HG02763 (cell line): ENCODE data around the gene CATSPERD.
"Not testable (repeated sequence)": the region's sequence is repeated elsewhere in the genome, so short reads cannot be mapped to it uniquely, and the experiment has no call there.

Experiments
- ATAC-seq: cut with Tn5 transposase; IDR thresholded peaks from one replicate; pipeline ENCODE4 v1.9.1; 2021; ENCODE audit warnings: mild to moderate bottlenecking, moderate library complexity; ENCODE audit not compliant: unreplicated experiment

The CATSPERD gene

DNA sequence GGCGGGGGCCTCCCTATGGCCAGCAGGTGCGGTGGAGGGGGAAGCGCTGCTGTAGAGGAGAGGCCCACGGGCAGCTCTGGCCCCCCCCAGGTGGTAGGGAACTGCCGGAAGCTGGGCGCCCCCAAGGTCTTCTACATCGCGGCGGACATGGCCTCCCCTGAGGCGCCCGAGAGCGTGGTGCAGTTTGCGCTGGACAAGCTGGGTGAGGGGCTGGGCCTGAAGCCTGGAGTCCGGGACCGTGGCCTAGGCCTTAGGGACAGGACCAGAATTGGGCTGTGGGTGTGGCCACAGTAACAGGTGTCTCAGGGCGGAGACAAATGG lies 34.2 kb upstream of the CATSPERD start:
- no peak for ATAC-seq

DNA sequence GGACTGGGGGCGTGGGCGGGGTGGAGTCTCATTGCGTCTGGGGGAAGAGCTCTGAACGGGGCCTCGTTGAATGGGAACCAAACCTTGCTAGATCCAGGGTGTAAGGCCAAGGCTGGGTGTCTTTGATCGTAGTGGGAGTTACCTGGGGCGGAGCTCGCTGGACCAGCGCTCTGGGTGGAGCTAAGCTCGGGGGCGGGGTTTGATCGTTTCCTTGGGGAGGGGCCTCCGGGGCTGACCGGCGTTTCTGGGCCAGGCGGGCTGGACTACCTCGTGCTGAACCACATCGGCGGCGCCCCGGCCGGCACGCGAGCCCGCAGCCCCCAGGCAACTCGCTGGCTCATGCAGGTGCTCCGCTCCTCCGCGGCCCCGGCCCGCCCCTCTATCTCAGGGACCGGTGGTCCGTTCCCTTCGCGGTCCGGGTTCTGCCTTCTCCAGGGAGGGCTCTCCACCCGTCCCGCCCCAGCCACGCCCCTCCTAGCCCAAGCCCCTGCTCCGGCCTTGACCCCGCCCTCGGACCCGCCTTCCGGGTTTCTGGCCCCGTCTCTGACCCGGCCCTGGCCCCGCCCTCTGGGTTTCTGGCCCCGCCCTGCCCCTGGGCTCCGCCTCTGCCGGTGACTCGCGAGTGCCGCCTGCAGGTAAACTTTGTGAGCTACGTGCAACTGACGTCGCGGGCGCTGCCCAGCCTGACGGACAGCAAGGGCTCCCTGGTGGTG lies 33.6 kb upstream of the CATSPERD start:
- ATAC-seq: peak; percentile 50

DNA sequence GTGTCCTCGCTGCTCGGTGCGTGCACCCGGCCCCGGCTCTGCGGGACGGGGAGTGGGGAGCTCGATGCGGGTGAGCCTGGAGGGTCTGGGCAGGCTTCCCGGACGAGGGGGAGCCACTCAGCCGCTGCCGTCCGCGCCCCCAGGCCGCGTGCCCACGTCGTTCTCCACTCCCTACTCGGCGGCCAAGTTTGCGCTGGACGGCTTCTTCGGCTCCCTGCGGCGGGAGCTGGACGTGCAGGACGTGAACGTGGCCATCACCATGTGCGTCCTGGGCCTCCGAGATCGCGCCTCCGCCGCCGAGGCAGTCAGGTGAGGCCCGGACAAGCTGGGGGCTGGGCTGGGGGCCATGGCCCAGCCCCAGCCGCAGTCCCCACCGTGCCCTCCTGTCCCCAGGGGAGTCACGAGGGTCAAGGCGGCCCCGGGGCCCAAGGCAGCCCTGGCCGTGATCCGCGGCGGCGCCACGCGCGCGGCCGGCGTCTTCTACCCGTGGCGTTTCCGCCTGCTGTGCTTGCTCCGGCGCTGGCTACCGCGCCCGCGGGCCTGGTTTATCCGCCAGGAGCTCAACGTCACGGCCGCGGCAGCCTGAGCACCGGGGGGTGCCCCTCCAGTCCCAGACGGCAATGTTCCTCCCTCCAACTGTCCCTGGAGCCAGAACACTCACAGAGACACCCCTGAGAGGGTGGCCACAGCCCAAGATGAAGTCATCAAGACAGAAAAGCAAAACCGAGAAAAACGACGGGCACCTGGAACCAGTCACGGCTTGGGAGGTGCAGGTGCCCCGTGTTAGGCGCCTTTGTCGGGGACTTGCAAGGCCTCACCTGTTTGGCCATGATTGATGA lies 32.9 kb upstream of the CATSPERD start:
- no peak for ATAC-seq

DNA sequence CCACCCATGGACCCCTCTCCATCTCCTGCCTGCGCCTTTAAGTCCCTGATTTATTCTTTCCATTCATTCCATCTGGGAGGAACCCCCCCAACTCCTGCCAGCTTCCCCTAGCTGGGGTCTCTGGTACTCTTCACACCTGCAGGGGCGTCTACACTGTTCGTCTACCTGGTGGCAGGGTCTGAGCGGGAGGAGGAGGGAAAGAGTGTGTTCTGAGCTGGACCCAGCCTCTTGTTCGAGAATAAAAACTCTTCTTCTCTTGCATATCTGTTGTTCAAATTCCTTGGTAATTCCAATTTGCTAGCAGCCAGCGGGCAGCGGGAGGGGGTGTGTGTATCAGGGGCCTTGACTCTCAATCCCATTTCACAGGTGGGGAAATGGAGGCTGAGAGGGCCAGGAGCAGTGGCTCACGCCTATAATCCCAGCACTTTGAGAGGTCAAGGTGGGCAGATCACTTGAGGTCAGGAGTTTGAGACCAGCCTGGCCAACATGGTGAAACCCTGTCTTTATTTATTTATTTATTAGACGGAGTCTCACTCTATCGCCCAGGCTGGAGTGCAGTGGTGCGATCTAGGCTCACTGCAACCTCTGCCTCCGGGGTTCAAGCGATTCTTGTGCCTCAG lies 32.1 kb upstream of the CATSPERD start:
- ATAC-seq: not testable (repeated sequence)

DNA sequence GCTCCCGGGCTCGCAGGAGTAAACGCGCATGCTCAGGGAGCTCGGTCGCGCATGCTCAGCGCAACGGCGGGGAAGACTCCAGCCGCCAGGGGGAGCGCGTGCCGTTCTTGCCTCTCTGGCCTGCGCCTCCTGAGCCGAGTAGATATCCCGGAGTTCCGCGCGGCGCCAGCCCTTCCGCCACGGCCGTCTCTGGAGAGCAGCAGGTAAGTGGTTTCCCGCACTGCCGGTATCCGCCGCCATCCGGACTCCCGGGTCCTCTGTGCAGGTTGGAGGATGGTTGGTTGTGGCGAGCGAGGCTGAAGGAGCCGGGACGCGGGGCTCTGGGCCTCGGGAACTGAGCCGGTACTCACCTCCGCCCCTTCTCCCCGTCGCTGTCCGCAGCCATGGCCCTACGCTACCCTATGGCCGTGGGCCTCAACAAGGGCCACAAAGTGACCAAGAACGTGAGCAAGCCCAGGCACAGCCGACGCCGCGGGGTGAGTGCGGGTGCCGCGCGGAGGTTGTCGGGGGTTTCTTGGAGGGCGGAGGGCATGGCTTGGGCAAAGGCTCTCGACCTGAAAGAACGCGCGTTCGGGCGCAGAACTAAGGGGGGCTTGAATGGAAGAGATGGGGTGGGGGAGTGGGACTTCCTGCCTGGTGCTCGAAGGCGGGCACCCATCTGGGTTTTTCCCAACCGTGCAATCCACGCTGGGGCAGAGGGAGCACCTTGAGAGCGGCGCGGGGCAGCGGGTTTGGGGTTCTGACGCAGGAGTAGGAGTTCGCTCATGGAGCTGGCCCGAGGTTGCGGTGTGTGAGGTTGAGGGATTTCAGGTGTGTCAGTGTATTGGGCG lies 30.1 kb upstream of the CATSPERD start, which contains the start of gene RPL36:
Gene RPL36 (plus strand): TSS at position 171 of the 830 bp plus-strand sequence. CDS start 213 bp downstream, at position 384.
- peak; percentile 39 for ATAC-seq

DNA sequence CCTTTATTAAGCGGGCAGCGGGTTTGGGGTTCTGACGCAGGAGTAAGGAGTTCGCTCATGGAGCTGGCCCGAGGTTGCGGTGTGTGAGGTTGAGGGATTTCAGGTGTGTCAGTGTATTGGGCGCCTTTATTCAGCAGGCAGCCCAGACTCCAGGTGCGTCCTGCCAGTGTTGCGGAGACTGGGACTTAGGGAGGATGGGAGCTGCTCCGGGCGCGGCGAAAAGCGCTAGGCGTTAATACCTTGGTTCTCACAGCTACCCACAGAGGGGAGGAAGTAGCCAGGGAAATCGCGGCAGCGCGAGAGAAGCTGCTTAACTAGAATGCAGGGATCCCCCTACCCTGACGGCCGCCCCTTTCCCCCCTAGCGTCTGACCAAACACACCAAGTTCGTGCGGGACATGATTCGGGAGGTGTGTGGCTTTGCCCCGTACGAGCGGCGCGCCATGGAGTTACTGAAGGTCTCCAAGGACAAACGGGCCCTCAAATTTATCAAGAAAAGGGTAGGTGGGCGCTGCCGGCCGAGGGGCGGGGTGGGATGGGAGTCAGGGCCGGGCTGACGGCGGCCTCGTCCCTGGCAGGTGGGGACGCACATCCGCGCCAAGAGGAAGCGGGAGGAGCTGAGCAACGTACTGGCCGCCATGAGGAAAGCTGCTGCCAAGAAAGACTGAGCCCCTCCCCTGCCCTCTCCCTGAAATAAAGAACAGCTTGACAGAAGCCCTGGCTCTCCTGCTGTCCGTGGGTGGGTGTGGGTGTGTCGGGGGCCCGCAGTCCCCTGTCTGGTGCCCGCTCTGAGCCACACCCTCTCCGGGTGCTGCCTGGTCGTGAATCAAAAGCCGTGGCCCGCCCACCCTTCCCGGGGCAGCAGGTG lies 29.2 kb upstream of the CATSPERD start:
- no peak for ATAC-seq

DNA sequence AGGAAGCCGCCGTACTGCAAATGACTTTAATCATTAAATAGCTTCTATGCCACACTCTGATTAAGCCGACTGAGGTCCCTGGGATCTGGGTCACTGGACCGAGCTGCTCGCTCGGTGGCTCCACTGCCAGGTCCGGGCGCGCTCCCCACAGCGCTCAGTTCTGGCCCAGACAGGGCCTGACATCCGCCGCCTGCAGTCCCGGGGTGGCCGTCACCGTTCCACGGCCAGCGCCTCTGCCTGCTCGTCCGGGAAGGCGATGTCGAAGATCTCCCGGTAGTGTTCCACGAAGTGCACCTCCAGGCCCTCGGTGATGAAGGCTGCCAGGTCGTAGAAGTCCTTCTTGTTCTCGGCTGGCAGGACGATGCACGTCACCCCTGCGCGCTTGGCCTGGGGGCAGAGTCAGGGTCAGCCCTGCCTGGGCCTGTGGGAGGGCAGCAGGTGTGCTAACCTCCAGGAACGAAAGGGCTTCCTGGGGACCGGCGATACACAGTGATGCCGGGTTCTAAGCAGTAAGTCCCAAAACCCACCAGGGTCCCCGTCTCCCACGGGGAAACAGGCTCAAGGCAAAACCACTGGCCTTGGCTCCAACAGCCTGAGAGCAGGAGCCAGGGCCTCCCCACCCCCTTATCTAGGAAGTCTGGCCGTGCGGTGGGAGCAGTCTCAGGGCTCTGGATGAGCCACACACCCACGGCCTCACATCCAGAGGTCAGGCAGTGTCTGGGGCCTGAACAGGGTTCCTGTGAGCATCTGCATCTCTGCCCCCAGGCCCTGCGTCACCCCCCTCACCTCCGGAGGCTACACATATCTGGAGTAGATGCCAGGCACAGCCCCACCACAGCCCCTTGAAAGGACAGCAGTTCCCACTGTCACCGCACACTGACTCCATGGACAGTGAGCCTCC lies 28.4 kb upstream of the CATSPERD start:
- no peak for ATAC-seq

DNA sequence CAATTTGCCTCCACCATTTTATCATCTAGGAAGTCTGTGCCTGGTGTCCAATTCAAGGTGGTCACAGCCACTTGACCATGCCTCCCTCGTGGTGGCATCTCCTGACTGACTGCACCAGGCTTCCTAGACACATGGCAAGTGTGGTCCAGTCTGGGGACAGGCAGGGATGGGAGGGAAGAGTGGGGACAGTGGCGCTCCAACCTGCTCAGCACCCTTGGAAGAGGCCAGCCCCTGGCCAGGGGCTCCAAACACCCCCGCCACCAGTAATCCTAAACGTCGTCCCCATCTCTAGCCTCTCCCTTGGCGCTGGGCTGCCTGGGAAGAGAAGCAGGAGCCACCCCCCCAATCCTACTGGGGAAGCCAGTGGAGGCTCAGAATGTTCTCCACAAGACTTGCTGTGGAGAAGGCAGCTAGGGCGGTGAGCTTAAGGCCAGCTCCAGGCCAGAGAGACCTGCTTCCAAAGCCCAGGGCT lies 27.7 kb upstream of the CATSPERD start:
- no peak for ATAC-seq

DNA sequence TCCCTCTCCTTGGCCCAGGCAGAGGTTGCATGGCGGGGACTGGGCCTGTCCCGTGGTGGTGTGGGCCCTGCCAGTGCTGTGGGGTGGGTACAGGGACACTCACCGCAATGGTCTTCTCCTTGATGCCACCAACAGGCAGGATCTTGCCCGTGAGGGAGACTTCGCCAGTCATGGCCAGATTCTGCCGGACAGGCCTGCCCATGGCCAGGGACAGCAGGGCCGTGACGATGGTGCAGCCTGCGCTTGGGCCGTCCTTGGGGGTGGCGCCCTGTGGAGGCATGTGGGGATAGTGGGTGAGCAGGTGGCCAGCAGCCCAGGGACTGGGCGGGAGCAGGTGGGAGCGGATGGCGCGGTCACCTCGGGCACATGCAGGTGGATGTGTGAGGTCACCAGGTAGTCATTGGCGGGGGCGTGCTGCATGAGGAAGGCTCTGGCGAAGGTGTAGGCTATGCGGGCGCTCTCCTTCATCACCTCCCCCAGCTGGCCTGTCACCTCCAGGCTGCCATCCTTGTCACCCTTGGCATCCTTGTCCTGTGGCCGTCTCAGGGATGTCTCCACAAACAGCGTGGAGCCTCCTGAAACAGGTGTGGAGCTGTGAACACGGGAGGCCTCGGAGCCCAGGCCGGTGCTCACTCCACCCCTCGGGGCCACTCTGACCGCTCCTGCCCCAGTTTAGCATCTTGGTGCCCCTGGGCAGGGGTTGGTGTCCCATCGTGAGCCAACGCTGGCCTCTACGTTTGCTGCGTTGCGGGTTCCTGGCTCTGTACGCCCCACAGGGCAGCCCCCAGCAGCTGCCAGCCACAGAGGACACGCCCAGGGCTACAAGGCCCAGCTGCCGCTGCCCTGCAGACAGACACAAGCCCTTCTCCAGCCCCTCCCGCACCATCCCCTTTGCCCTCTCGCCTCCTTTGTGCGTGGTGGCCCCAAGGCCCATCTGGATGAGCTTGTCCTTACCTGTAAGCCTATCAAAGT lies 27.0 kb upstream of the CATSPERD start:
- ATAC-seq: no peak

DNA sequence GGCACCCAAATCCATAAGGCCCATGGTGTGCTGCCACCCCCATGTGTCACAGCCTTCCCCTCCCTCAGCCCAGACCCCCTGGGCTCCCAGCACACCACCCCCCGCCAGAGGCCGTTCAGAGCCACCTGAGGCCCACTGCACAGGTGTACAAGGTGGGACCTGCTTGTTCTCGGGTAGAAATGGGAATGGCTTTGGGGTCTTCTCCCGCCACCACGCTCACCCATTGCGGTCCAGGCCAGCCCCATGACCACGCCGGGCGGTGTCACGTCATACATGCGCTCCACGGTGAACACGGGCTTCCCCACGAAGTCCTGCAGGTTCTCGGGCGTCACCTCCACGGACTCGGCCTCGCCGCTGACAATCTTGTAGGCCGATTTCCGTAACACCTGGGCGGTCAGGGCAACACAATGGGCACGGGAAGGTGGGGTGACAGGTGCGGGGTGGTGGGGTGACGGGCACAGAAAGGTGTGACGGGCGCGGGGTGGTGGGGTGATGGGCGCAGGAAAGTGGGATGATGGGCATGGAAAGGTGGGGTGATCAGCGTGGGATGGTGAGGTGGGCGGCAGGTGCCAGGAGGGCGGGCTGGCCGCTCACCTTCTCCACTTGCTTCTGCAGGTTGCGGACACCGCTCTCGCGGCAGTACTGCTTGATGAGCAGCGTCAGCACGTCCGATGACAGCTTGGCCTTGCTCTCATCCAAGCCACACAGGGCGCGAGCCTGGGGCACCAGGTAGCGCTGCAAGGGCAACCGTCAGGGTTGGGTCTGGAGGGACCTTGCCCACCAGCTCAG lies 26.1 kb upstream of the CATSPERD start:
- ATAC-seq: no peak

DNA sequence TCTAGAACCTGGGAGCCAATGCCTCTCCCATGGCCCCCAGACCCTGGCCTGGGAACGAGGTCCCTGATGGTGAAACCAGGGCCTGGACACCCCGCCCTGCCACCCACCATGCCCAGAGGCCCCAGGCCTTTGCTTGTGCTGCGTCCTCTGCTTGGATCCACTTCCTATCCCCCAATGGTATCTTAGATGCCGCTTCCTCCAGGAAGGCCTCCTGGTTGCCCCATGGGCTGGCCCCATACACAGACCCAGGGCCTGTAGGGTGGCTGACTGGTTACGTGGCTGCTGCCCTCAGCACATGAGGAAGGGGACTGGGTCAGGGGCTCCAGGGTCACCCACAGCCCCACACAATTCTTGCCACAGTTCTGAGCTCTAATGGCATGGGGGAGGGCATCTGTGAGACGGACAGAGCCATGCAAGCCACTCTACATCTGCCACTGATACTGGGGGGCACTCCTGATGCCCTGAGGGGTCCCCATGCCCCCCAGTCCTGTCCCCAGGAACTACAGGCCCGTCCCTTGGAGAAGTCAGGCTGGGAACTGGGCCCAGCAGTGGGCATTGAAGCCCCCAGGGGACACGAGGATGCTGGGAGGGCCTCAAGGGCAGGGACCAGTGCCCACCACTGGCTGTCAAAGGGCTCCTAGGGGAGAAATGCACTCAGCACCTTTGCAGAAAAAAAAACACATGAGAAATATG lies 25.3 kb upstream of the CATSPERD start:
- ATAC-seq: no peak

DNA sequence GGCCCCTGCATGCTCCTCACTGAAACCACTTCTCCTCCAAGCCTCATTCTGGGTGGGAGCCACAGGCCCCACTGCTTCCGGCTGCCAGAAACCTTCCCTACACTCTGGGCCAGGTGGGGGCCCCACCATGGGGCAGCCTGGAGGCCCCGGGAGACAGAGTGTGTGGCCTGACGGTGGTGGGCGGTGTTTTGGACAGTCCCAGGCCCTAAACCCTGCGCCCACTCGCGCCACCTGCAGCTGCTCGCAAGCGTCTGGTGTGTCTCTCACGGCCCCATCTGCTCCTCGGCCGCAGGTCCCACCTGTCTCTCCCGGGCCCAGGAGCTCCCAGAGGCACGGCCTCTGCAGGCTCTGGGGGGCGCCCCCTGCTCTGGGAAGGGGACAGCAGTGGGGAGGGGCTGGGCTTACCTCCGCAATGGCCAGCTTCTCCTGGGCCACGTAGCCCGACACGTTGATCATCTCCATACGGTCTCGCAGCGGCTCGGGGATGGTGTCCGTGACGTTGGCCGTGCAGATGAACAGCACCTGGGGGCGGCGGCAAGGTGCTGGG lies 24.7 kb upstream of the CATSPERD start:
- no peak for ATAC-seq

DNA sequence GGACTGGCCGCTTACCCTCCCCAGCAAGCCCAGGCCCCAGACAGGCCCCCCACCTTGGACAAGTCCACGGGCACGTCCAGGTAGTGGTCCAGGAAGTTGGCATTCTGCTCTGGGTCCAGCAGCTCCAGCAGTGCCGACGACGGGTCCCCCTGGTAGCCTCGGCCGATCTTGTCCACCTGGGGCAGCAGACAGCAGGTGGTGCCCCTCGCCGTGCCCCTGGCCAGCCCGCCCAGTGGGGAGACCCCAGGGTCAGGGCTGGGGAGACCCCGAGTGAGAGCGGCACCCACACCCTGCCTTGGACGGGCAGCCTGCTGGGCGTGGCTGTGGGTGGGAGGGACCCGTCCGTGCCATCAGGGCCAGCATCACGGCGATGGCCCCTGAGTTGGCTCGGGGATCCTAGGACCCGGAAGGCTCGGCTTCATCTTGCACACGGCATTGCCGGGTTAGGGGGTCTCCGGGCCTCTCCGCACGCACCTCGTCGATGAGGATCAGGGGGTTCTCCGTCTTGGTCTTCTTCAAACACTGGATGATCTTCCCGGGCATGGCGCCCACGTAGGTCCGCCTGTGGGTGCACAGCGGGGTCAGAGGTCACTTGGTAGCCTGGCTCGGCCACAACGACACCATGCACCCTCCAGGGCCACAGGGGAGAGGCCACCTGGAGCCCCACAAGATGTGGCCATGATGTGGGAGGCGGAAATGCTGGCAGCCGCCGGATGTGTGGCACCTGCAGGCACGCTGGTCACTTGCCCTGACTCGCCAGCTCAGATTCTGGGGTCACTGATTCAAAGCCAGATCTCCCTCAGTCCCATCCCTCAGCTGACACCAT lies 24.0 kb upstream of the CATSPERD start:
- no peak for ATAC-seq

DNA sequence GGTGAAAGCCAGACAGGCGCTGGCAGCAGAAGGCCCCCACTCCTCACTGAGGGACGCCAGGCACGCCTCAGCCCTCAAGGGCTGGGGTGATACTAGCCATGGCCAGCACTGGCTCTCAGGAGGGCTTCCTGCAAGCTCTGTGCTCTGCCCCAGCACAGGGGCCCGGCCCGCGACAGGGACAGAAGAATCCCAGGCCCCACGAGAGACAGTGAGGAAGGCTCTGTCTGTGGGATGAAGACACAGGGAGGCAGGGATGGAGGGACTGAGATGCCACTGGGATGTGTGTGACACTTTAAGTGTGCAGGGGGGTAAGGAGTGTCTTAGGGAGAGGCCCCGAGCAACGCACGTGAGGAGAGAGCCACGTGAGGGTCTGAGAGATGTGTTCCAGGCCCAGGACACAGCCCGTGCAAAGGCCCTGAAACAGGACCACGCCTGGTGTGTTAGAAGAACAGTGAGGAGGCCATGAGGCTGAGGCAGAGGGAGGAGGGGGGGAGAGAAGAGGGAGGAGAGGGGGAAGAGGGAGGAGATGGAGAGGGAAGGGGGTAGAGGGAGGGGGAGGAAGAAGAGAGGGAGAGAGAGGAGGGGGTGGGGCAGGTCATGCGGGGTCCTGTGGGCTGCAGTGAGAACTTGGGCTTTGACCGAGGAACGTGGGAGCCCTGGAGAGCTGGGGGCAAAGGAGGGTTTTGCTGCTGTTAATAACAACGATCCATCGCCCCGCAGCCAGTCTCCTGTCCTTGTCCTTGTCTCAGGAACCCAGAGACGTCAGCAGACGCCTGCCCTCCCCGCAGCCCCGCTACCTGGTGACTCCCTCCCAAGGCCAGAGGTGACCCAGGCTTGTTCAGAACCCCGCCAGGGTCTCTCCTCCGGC lies 23.2 kb upstream of the CATSPERD start:
- no peak for ATAC-seq
